Skin epidermis (tissue), 12 donors: ENCODE results near the gene ZFP1.

ENCODE experiments used
- H3K27ac ChIP-seq, 21 experiments: fragments of 200-600 bp; sonication (generic) in 11 of 21; one replicate each; pipeline ENCODE4 v1.5.0; 2020; ENCODE audit warnings: mild to moderate bottlenecking in 3 of 21, inconsistent platforms in 2 of 21, moderate library complexity in 2 of 21
- H3K4me3 ChIP-seq, 7 experiments: fragments of 200-600 bp; sonication (generic) in 2 of 7; one replicate each; pipeline ENCODE4 v1.5.0; 2020; ENCODE audit warnings: inconsistent platforms in 2 of 7, mild to moderate bottlenecking in 2 of 7, moderate library complexity in 1 of 7

The ZFP1 gene

GRCh38 chr16:75138636-75139035, 9.7 kb upstream of the ZFP1 start:
- no peak overlapping the region for H3K27ac ChIP-seq

GRCh38 chr16:75139498-75139897, 8.8 kb upstream of the ZFP1 start:
- H3K4me3 ChIP-seq: no peak overlapping the region
- no peak overlapping the region for H3K27ac ChIP-seq

More at GRCh38 chr16:75138636-75139035, 9.7 kb upstream of the ZFP1 start:
- H3K4me3 ChIP-seq: no peak overlapping the region

DNA sequence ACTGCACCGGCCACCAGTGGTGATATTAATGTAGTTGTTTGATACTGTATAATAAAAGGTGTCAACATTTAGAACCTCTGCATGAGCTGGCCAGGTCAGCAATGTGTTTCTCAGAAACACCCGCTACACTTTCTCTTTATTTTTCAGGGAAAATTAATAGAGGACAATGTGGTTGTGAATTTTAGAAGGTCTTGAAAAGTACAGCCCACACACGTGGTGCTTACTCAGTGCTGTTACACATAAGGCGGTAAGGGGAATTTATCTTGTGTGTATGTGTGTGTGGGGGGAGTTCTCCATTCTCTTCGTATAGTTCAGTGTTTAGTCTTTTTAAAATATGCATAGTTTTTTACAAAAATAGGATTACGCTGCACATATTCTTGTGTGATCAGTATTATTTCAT, 4.4 kb upstream of the ZFP1 start:
- Histone ChIP-seq H3K4me3 (no peak overlapping the region), H3K27ac (no peak overlapping the region)

GRCh38 chr16:75147968-75148310, 385 bp upstream of the ZFP1 start:
- Histone ChIP-seq H3K4me3 (peak overlapping the region in 6 of 7 experiments; percentile 80 to 100 (median 96)), H3K27ac (peak overlapping the region in 6 of 21 experiments; percentile 93 to 99 (median 96))

- no peak overlapping the region for H3K4me3 ChIP-seq
- no peak overlapping the region for H3K27ac ChIP-seq
These were observed 3.5 kb downstream of the ZFP1 start for GRCh38 chr16:75151798-75152197.

- no peak overlapping the region for H3K4me3 ChIP-seq
- H3K27ac ChIP-seq: no peak overlapping the region
These were observed 4.3 kb downstream of the ZFP1 start for GRCh38 chr16:75152635-75153034.

GRCh38 chr16:75160386-75160785, 12.1 kb downstream of the ZFP1 start:
- H3K4me3 ChIP-seq: no peak overlapping the region

GRCh38 chr16:75169899-75170405, 21.6 kb downstream of the ZFP1 start:
- no peak overlapping the region for H3K27ac ChIP-seq
- no peak overlapping the region for H3K4me3 ChIP-seq

More at GRCh38 chr16:75160386-75160785, 12.1 kb downstream of the ZFP1 start:
- H3K27ac ChIP-seq: no peak overlapping the region

- H3K4me3 ChIP-seq: no peak overlapping the region
These were observed 24.3 kb downstream of the ZFP1 start for GRCh38 chr16:75172578-75172977.

GRCh38 chr16:75175074-75175473, 26.8 kb downstream of the ZFP1 start:
- H3K4me3 ChIP-seq: no peak overlapping the region
- H3K27ac ChIP-seq: no peak overlapping the region

More at GRCh38 chr16:75172578-75172977, 24.3 kb downstream of the ZFP1 start:
- no peak overlapping the region for H3K27ac ChIP-seq

GRCh38 chr16:75176926-75177325, 28.6 kb downstream of the ZFP1 start:
- Histone ChIP-seq H3K4me3 (no peak overlapping the region), H3K27ac (no peak overlapping the region)

- no peak overlapping the region for H3K27ac ChIP-seq
- H3K4me3 ChIP-seq: no peak overlapping the region
These were observed 30.9 kb downstream of the ZFP1 start for GRCh38 chr16:75179208-75179607.

- H3K4me3 ChIP-seq: no peak overlapping the region
These were observed 33.3 kb downstream of the ZFP1 start for GRCh38 chr16:75181630-75182029.

DNA sequence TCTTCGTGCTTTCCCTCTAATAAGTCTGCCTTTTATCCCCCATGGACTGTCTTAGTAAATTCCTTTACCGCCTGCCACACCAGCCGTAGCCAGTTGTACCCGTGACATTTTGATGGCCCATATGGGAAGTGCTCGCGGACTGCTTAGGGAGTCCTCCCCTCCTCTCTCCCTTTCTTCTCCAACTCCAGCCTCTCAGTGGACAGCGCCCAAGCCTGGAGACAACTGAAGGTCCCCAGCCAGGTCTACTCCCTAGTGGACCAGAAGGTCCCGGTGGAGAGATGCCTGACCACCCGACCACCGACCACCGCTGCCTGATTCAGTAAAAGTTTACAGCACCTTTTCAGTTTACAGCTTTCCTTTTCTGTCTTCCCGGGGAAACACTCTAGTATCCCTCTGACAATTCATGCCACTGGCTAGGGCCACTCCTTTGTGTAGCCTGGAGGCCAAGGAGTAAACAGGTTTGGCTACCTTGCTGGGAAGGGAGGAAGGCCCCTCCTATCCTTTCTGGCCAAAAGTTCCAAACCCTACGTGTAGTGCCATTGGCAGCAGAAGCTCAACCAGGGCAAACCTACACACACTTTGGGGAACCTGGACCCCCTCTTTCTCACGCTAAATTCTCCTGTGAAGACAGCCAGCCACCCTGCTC, 40.6 kb downstream of the ZFP1 start:
- no peak overlapping the region for H3K4me3 ChIP-seq
- H3K27ac ChIP-seq: no peak overlapping the region

More at GRCh38 chr16:75181630-75182029, 33.3 kb downstream of the ZFP1 start:
- H3K27ac ChIP-seq: no peak overlapping the region

GRCh38 chr16:75189638-75190245, 41.4 kb downstream of the ZFP1 start:
- Histone ChIP-seq H3K27ac (no peak overlapping the region), H3K4me3 (no peak overlapping the region)

GRCh38 chr16:75192606-75193264, 44.4 kb downstream of the ZFP1 start:
- Histone ChIP-seq H3K4me3 (no peak overlapping the region), H3K27ac (no peak overlapping the region)

DNA sequence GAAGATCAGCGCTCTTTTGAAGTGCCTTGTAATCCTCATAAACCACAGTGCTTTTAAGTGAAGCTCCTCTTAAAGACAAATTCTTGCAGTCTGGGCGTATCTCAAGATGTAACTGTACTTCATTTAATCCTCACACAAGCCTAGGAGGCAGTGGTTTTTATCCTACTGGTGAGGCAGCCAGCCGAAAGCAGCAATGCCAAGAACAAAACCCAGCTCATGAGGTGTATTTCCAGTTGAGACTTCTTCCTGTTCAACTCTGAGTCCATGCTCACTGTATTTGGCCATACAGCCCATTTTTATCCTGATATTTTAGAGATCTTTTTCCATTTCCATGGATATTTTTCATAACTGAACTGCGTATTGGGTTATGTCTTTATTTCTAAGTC, 44.9 kb downstream of the ZFP1 start:
- no peak overlapping the region for H3K4me3 ChIP-seq
- H3K27ac ChIP-seq: no peak overlapping the region

- Histone ChIP-seq H3K4me3 (no peak overlapping the region), H3K27ac (no peak overlapping the region)
These were observed 45.6 kb downstream of the ZFP1 start for GRCh38 chr16:75193730-75194444.

- Histone ChIP-seq H3K27ac (no peak overlapping the region), H3K4me3 (no peak overlapping the region)
These were observed 47.8 kb downstream of the ZFP1 start for GRCh38 chr16:75195811-75196790.
